HG03108 (cell line): ENCODE measurements around the gene TTC28.
"Not testable (repeated sequence)": the region's sequence is repeated elsewhere in the genome, so short reads cannot be mapped to it uniquely, and the experiment has no call there.

Experiments
- ATAC-seq: cut with Tn5 transposase; IDR thresholded peaks from one replicate; pipeline ENCODE4 v1.9.1; 2021; ENCODE audit warnings: moderate library complexity; ENCODE audit not compliant: unreplicated experiment

The TTC28 gene

DNA sequence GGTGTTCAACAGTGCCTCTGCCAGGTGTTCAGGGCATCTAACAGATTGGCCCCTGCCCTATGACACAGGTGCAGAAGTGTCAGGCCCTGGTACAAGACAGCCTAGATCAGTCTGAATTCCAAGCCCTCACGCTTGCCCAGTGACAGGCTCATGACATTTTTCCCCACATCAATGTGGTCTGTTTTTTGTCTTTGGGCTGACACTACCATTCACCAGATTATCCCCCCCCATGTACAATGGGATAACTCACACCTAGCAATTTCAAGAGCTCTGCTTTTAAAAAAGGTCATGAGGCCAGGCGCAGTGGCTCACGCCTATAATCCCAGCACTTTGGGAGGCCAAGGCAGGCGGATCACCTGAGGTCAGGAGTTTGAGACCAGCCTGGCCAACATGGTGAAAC is 605.1 kb downstream of the TTC28 start:
- no peak for ATAC-seq

DNA sequence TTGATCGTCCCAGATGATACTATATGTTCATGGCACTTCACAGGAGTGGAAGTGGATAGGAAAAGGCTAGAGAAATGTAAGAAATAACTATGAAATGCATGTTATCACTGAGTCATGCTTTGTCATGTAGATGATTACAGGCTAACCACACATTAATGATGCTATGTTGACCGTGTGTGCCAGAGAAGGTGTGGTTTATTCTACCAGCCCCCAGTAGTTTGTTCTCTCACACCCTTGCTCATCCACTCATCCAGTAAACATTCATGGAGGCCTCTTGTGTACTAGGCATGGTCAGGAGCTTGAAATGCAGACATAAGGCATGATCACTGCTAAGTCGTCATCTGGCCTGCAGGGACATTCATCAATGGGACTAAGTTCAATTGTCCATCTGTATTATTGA is 607.6 kb downstream of the TTC28 start:
- no peak for ATAC-seq

DNA sequence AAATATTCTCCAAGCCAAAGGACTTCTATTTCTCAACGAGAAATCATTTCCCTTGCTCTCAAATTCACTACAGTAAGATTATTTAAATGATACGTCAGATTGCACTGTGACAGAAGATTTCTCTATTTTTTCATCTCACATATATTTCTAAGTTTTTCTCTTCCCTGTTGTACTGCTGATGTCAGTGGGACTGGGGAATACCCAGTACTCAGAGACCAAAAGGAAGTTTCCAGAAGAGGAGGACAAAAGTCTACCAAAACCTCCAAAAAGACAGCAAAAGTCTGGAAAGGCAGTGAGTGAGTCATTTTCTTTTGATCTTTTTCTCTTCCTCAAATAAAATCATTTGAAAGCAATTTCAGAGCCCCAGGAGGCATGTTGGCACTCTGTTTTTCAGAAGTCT is 610.8 kb downstream of the TTC28 start:
- no peak for ATAC-seq

GRCh38 chr22:28064920-28065319 is 614.7 kb downstream of the TTC28 start:
- no peak for ATAC-seq

GRCh38 chr22:28063656-28064055 is 616.0 kb downstream of the TTC28 start:
- ATAC-seq: no peak

DNA sequence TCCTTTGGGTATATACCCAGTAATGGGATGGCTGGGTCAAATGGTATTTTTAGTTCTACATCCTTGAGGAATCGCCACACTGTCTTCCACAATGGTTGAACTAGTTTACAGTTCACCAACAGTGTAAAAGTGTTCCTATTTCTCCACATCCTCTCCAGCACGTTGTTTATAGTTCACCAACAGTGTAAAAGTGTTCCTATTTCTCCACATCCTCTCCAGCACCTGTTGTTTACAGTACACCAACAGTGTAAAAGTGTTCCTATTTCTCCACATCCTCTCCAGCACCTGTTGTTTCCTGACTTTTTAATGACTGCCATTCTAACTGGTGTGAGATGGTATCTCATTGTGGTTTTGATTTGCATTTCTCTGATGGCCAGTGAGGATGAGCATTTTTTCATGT is 619.0 kb downstream of the TTC28 start:
- ATAC-seq: not testable (repeated sequence)

DNA sequence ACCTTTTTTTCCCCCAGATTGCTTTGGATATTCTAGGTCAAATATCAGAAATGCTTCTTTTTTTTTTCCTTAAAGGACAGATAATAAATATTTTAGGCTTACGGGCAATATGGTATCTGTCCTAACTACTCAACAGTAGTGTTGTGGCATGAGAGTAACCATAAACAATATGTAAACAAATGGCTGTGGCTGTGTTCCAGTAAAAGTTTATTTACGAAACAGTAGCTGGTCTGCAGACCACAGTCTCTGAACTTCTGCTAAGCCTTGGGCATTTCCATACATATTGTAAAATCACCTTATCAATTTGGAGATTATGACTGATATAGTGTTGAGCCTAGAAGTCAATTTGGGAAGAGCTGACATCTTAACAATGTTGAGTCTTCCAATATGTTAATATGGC is 621.6 kb downstream of the TTC28 start:
- no peak for ATAC-seq

- ATAC-seq: no peak
Observed at GRCh38 chr22:28054819-28055208, 624.8 kb downstream of the TTC28 start.

DNA sequence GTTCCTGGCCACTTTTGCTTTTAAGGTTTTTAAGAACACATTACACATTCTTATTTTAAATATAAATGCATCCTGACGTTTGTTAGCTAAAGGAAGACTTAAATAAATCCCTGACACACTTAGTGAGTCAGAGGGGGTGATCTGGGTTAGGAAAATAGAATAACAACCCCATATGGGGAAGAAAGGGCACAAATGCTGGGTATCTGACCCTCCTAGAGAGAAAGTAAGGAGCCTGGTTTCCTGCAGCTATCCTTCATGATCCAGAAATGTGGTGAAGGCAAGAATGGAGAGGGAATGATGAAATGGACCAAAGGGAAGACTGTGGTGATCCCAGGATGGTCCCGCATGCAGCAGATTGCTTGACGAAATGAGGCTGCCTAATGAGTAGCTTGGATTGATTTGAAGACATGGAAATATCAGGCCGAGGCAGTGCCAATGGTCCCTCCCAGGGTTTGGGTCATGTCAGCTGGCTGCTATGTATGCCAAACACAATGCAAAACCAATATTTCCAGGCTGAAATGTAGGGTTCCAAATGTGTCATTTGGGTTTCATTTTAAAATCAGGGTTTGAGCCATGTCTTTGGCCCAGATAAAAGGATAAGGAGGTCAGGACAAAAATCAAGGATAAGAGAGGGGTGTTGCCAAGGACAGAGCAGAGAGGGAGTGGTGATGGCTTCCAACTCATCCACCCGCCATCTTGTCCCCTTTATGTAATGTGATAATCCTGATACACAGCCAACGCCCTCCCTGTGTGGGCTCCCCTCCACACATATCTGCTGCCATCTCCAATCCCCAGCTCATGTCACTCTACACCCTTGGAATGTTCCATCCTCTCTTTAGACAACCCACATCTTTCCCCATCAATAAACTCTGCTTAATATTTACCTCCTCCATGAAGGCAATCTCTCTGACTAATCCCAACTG is 625.5 kb downstream of the TTC28 start:
- ATAC-seq: no peak

DNA sequence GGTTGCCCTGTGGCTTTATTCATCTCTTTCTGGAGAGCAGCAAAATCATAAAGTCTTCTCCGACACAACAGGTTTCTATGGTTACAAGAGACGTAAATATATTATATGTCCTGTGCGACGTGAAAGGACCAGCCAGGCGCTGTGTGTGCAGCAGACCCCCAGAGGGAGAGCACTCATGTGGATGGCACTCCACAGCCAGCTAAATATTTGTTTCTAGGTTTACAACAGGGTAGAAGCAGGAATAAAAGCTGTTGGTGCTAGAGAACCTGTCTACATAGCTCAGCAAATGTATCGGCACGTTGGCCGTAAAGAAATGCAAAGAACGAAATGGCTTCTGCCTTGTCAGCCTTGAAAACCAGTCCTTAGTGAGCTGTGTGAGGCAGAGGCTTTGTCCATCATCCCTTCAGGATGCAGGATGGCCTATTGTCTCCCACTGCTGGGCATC is 626.8 kb downstream of the TTC28 start:
- ATAC-seq: no peak

DNA sequence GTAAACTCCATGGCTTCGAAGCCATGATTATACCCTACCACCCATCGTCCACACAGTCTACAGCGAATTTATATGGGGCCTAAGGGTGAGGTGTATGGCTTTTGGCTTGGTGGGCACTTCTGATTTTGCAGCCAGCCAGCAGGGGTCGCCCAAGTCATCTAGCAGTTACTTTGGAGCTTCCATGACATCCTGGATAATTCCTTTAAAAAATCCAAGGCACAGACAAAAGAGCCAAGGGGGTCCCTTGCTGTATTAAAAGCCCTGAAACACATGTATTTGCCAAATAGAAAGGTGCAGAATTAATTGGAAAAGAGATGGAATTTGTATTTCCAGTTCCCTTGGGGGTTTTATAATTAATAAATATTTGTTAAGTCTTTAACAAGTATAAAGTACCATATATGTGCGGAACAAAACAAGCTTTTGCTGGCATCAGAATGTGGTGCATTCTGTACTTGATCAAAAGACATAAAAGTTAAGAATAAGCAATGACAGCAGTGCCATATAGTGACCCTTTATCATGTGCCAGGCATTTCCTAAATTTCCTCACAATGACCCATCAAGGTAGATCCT is 627.8 kb downstream of the TTC28 start:
- ATAC-seq: no peak

- ATAC-seq: no peak
Observed at GRCh38 chr22:28051091-28051786, 628.4 kb downstream of the TTC28 start.

GRCh38 chr22:28048529-28048928 is 631.1 kb downstream of the TTC28 start:
- ATAC-seq: no peak

DNA sequence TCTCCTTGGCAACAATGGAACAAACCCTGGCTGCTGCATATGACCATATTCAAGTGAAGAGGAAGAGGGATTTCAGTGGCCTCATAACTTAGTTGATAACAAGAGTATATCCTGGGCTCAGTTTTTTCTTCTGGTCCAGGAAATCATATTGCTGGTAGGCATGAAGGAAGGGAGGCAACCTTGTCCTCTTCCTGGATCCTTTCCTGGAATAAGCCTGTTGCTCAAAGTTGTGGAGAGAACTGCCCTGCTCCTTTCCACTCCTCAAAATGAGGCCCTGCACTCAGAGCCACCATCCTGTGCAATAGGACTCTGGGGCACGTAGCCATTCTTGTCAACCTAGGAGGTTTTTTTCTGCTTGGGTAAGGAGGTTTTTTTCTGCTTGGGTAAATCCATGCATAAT is 631.9 kb downstream of the TTC28 start:
- no peak for ATAC-seq

GRCh38 chr22:28046100-28046499 is 633.5 kb downstream of the TTC28 start:
- no peak for ATAC-seq

- no peak for ATAC-seq
Observed at GRCh38 chr22:28044546-28045173, 635.0 kb downstream of the TTC28 start.

DNA sequence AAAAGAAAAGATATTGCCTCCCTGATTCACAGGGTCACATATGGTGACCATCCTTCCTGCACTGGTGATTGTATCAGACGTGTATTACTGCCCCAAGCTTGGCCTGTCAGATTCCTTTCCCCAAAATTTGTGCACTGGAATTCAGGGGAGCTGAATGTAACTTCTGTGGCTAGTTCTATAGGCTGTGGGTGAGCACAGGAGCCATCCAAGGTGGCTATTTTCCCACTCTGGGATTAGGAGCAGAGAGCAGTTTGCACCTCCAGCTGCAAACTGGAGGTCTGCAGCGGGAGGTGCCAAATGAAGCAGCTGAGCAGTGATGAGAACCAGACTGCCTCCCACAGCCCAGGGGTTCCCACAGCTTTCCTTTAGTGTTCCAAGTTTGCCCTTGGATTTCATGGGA is 636.4 kb downstream of the TTC28 start:
- no peak for ATAC-seq

DNA sequence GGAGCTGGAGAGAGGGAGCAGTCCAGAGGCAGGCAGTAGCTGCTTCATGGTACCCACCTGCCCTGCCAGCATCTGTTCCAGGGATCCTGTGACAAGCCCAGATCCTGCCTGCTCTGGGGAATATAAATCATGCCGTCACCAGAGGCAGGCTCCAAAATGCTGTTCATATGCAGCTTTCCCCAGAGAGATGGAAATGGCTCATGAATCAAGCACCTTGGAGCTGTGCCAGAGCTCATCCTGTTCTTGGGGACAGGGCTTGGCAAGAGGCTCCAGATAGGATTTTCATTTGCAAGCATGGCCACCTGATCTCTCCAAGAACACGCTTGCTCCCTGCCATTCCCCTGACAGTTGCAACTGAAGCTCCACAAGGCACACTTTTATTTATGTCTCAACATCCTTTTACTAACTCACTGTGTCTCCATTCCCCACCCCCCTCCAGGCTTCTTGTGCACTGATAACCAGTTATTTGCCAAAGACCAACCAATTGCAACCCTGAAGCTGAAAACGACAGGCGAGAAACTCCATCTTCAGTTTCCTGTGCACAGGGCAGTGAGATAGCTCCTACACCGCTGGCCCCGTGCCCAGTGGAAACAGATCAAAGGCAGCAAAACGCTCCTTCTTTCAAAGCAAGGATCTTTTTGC is 644.8 kb downstream of the TTC28 start:
- no peak for ATAC-seq

GRCh38 chr22:28034145-28034759 is 645.4 kb downstream of the TTC28 start:
- ATAC-seq: no peak

GRCh38 chr22:28032861-28033260 is 646.8 kb downstream of the TTC28 start:
- no peak for ATAC-seq
